ENCODE measurements around the gene PPP1R13L. TPM values are rescaled to one million over a fixed set of nuclear protein-coding genes. Genes with fewer than 3 reads are reported as not detected.
A peak's percentile ranks its signal among the peaks of the same experiment; 100 is the strongest.

The PPP1R13L gene
- total RNA-seq, 1 donor from 2014 or later: 56.7 TPM

DNA sequence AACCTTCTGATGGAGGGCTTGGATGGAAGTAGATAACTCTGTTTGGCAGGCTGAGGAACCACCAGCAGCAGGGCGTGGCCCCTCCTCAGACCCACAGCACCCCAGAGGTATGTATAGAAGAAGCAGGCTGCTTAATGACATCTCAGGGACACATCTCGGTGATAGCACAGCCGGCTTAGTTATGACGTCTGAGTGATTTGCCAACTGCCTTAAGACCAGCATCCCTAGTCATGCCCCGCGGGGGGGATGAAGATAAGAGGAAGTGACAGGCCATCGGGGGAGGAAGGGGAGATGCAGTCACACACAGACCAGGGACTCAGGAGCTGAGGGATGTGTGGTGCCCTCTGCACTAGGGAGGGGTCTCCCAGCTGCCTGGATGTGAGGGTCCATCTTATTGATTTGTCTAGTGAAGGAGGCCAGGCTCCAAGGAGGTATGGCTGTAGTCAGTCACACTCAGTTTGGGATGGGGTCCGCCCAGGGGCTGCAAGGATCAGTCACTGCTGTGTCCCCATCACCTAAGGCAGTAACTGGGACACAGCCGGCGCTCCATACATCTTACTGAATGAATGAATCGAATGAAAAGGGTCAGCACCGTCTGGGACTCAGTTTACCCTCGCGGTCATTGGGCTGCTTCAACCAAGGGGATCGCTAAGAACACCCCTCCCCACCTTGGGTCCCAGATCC is 38.1 kb upstream of the PPP1R13L start:
- H4K20me1 ChIP-seq (ENCODE audit: insufficient read depth, low read length): no peaks in the 10 kb centered on the region
- peaks cover 10% of the 10 kb centered on the region for H3K4me1 Mint-ChIP-seq (ENCODE audit: low read depth, unreplicated experiment)
- no peak for FAIRE-seq
- no peak for TF ChIP-seq EZH2 (IDR thresholded peaks at IDR 0.05; ENCODE audit: insufficient read depth, low read length)
- TF ChIP-seq CTCF (IDR thresholded peaks at IDR 0.05; ENCODE audit: insufficient read depth, low read depth, low read length): no peak
- H2AFZ ChIP-seq (ENCODE audit: low read depth, low read length): peak overlapping the region; percentile 61
- no peaks in the 10 kb centered on the region for H3K9me3 Mint-ChIP-seq (ENCODE audit: unreplicated experiment)
- H3K36me3 ChIP-seq (ENCODE audit: insufficient read depth, low read length): no peaks in the 10 kb centered on the region
- H3K4me2 ChIP-seq (ENCODE audit: low read length): peak overlapping the region; percentile 97
- DNase-seq (ENCODE audit: low read depth): peak; percentile 16
- no peaks in the 10 kb centered on the region for H3K27me3 ChIP-seq (ENCODE audit: insufficient read depth, low read length)
- H3K4me3 Mint-ChIP-seq (ENCODE audit: unreplicated experiment): peak overlapping the region; percentile 79
- H3K27ac ChIP-seq (ENCODE audit: low read depth, low read length): peak overlapping the region; percentile 94
- peak overlapping the region; percentile 67 for H3K4me3 ChIP-seq (ENCODE audit: insufficient read depth, low read depth, low read length)
- H3K79me2 ChIP-seq (ENCODE audit: insufficient read depth, low read length): no peaks in the 10 kb centered on the region
- H3K4me1 ChIP-seq (ENCODE audit: insufficient read depth, low read length): peaks cover 29% of the 10 kb centered on the region
- H3K27me3 Mint-ChIP-seq (ENCODE audit: low read depth, unreplicated experiment): no peaks in the 10 kb centered on the region
- peak overlapping the region; percentile 99 for H3K9ac ChIP-seq (ENCODE audit: low read length)
- H3K36me3 Mint-ChIP-seq (ENCODE audit: low read depth, unreplicated experiment): no peaks in the 10 kb centered on the region
- no peaks in the 10 kb centered on the region for H3K9me3 ChIP-seq (ENCODE audit: insufficient read depth, low read depth, low read length)
- H3K27ac Mint-ChIP-seq (ENCODE audit: unreplicated experiment): peak overlapping the region; percentile 72

DNA sequence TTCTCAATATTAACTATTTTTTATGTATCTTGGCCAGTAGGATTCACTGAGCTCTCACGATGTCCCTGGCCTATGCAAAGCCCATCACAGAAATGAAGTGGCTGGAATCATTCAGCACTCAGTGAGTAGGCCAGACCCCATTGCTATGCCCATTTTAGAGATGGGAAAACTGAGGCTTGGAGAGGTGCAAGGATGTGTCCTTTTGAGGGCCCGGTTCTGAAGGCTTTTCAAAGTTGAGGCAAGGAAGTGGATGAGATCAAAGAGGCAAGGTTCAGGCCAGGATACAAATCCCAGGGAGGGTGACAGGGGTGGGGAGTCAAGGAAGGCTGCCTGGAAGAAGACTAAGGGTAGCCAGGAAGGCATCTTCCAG is 37.5 kb upstream of the PPP1R13L start:
- DNase-seq (ENCODE audit: low read depth): no peak
- Histone ChIP-seq H3K9me3 (ENCODE audit: insufficient read depth, low read depth, low read length) (no peaks in the 10 kb centered on the region), H3K27me3 (ENCODE audit: insufficient read depth, low read length) (no peaks in the 10 kb centered on the region), H3K4me3 (ENCODE audit: insufficient read depth, low read depth, low read length) (no peak overlapping the region), H3K79me2 (ENCODE audit: insufficient read depth, low read length) (no peaks in the 10 kb centered on the region), H4K20me1 (ENCODE audit: insufficient read depth, low read length) (no peaks in the 10 kb centered on the region), H3K4me2 (ENCODE audit: low read length) (peak overlapping the region; percentile 97), H2AFZ (ENCODE audit: low read depth, low read length) (no peak overlapping the region), H3K27ac (ENCODE audit: low read depth, low read length) (peak overlapping the region; percentile 94), H3K36me3 (ENCODE audit: insufficient read depth, low read length) (no peaks in the 10 kb centered on the region), H3K9ac (ENCODE audit: low read length) (peak overlapping the region; percentile 99), H3K4me1 (ENCODE audit: insufficient read depth, low read length) (peaks cover 29% of the 10 kb centered on the region)
- peak overlapping the region; percentile 72 for H3K27ac Mint-ChIP-seq (ENCODE audit: unreplicated experiment)
- no peak for TF ChIP-seq EZH2 (IDR thresholded peaks at IDR 0.05; ENCODE audit: insufficient read depth, low read length)
- TF ChIP-seq CTCF (IDR thresholded peaks at IDR 0.05; ENCODE audit: insufficient read depth, low read depth, low read length): no peak
- no peak for FAIRE-seq
- no peaks in the 10 kb centered on the region for H3K27me3 Mint-ChIP-seq (ENCODE audit: low read depth, unreplicated experiment)
- no peaks in the 10 kb centered on the region for H3K36me3 Mint-ChIP-seq (ENCODE audit: low read depth, unreplicated experiment)
- H3K4me3 Mint-ChIP-seq (ENCODE audit: unreplicated experiment): peak overlapping the region; percentile 17
- H3K9me3 Mint-ChIP-seq (ENCODE audit: unreplicated experiment): no peaks in the 10 kb centered on the region
- H3K4me1 Mint-ChIP-seq (ENCODE audit: low read depth, unreplicated experiment): peaks cover 10% of the 10 kb centered on the region

All from astrocyte (in vitro differentiated cells and primary cell).